ENCODE data around the gene GRWD1.
A peak's percentile ranks its signal among the peaks of the same experiment; 100 is the strongest.

The GRWD1 gene

GRCh38 chr19:48413879-48414587 is 31.8 kb upstream of the GRWD1 start:
- no peak for DNase-seq (ENCODE audit: low read depth)
- TF ChIP-seq CTCF (conservative IDR thresholded peaks at IDR 0.05; ENCODE audit: control insufficient read depth, insufficient read depth, low read depth, low read length) = no peak
- H3K4me3 ChIP-seq (ENCODE audit: control insufficient read depth, low read depth, low read length) = no peak overlapping the region

- no peak overlapping the region for H3K4me3 ChIP-seq (ENCODE audit: control insufficient read depth, low read depth, low read length)
- TF ChIP-seq CTCF (conservative IDR thresholded peaks at IDR 0.05; ENCODE audit: control insufficient read depth, insufficient read depth, low read depth, low read length) = no peak
- DNase-seq (ENCODE audit: low read depth) = peak; percentile 60
Measured at GRCh38 chr19:48415395-48415794, 30.4 kb upstream of the GRWD1 start.

- H3K4me3 ChIP-seq (ENCODE audit: control insufficient read depth, low read depth, low read length) = no peak overlapping the region
- TF ChIP-seq CTCF (conservative IDR thresholded peaks at IDR 0.05; ENCODE audit: control insufficient read depth, insufficient read depth, low read depth, low read length) = no peak
- no peak for DNase-seq (ENCODE audit: low read depth)
Measured at GRCh38 chr19:48415806-48416221, 30.0 kb upstream of the GRWD1 start.

- DNase-seq (ENCODE audit: low read depth) = no peak
- TF ChIP-seq CTCF (conservative IDR thresholded peaks at IDR 0.05; ENCODE audit: control insufficient read depth, insufficient read depth, low read depth, low read length) = no peak
- H3K4me3 ChIP-seq (ENCODE audit: control insufficient read depth, low read depth, low read length) = no peak overlapping the region
Measured at GRCh38 chr19:48417421-48417820, 28.4 kb upstream of the GRWD1 start.

GRCh38 chr19:48418317-48419064 is 27.3 kb upstream of the GRWD1 start:
- TF ChIP-seq CTCF (conservative IDR thresholded peaks at IDR 0.05; ENCODE audit: control insufficient read depth, insufficient read depth, low read depth, low read length) = no peak
- no peak overlapping the region for H3K4me3 ChIP-seq (ENCODE audit: control insufficient read depth, low read depth, low read length)
- peak; percentile 50 for DNase-seq (ENCODE audit: low read depth)

- DNase-seq (ENCODE audit: low read depth) = peak; percentile 37
- TF ChIP-seq CTCF (conservative IDR thresholded peaks at IDR 0.05; ENCODE audit: control insufficient read depth, insufficient read depth, low read depth, low read length) = no peak
- no peak overlapping the region for H3K4me3 ChIP-seq (ENCODE audit: control insufficient read depth, low read depth, low read length)
Measured at GRCh38 chr19:48419158-48419920, 26.4 kb upstream of the GRWD1 start.
